ENCODE data around the gene GYS2. TPM values are rescaled to one million over a fixed set of nuclear protein-coding genes. Genes with fewer than 3 reads are reported as not detected.

Gene GYS2
- total RNA-seq, 5 donors from 2014 or later (not counting 1 experiment from before 2014, with no cell fraction given): 0.23 to 0.40 (median 0.28) TPM; not detected in 2

- Mint-ChIP-seq H3K4me1 (no peaks in the 10 kb centered on the region), H3K4me3 (no peak overlapping the region), H3K27ac (no peak overlapping the region), H3K9me3 (peaks cover 0 to 9% (median 4%) of the 10 kb centered on the region in 3 donors), H3K27me3 (peaks cover 13 to 19% of the 10 kb centered on the region in 2 donors), H3K36me3 (no peaks in the 10 kb centered on the region)
- Histone ChIP-seq H3K36me3 (ENCODE audit: control insufficient read depth in 2 of 2, extremely low read depth in 1 of 2, insufficient read depth in 1 of 2, low read length in 1 of 2) (no peaks in the 10 kb centered on the region), H3K27me3 (replicated peaks in 1 of 2; ENCODE audit: control insufficient read depth in 2 of 2, extremely low read depth in 1 of 2, insufficient read depth in 2 of 2, low read length in 1 of 2) (peaks cover 0 to 3% of the 10 kb centered on the region in 2 experiments), H3K9me3 (no peaks in the 10 kb centered on the region), H3K27ac (ENCODE audit: low read length) (no peak overlapping the region), H3K4me1 (ENCODE audit: control insufficient read depth in 1 of 2, extremely low read depth in 1 of 2, insufficient read depth in 2 of 2, low read length in 2 of 2) (no peaks in the 10 kb centered on the region), H3K4me3 (ENCODE audit: control insufficient read depth in 1 of 2, extremely low read depth in 1 of 2, low read length in 1 of 2) (no peak overlapping the region)
- ATAC-seq (replicated peaks in 1 of 4) (no peak), DNase-seq (no peak)
- WGBS (ENCODE audit: insufficient coverage): 77% methylated on average over 3 of the region's 4 CpGs
- CTCF ChIA-PET: no interaction called here
- POLR2A ChIA-PET: no interaction called here
These were observed 21.1 kb downstream of the GYS2 start for GRCh38 chr12:21583587-21583986.

- Mint-ChIP-seq H3K9me3 (peaks cover 0 to 4% (median 4%) of the 10 kb centered on the region in 3 donors), H3K27me3 (peaks cover 14 to 18% of the 10 kb centered on the region in 2 donors), H3K27ac (no peak overlapping the region), H3K36me3 (no peaks in the 10 kb centered on the region), H3K4me1 (no peaks in the 10 kb centered on the region), H3K4me3 (no peak overlapping the region)
- Histone ChIP-seq H3K9me3 (no peaks in the 10 kb centered on the region), H3K4me3 (ENCODE audit: control insufficient read depth in 1 of 2, extremely low read depth in 1 of 2, low read length in 1 of 2) (no peak overlapping the region), H3K27ac (ENCODE audit: low read length) (no peak overlapping the region), H3K36me3 (ENCODE audit: control insufficient read depth in 2 of 2, extremely low read depth in 1 of 2, insufficient read depth in 1 of 2, low read length in 1 of 2) (no peaks in the 10 kb centered on the region), H3K4me1 (ENCODE audit: control insufficient read depth in 1 of 2, extremely low read depth in 1 of 2, insufficient read depth in 2 of 2, low read length in 2 of 2) (no peaks in the 10 kb centered on the region), H3K27me3 (replicated peaks in 1 of 2; ENCODE audit: control insufficient read depth in 2 of 2, extremely low read depth in 1 of 2, insufficient read depth in 2 of 2, low read length in 1 of 2) (peaks cover 0 to 3% of the 10 kb centered on the region in 2 experiments)
- no peak for ATAC-seq (replicated peaks in 1 of 4)
- DNase-seq: no peak
- POLR2A ChIA-PET: interaction anchor here in 1 of 2 donors (0.6 kb wide), 1 partner anchor 45 kb away, joined by 3 read pairs; no protein-coding TSS in a partner anchor
- 100% methylated on average over 1 of the region's 4 CpGs for WGBS (ENCODE audit: insufficient coverage)
- CTCF ChIA-PET: no interaction called here
These were observed 23.7 kb downstream of the GYS2 start for GRCh38 chr12:21580748-21581516.

GRCh38 chr12:21577516-21577915 is 27.1 kb downstream of the GYS2 start:
- no peak overlapping the region for H3K27ac Mint-ChIP-seq
- ChIA-PET CTCF (no interaction called here), POLR2A (no interaction called here)
- Histone ChIP-seq H3K9me3 (no peaks in the 10 kb centered on the region), H3K4me1 (ENCODE audit: control insufficient read depth in 1 of 2, extremely low read depth in 1 of 2, insufficient read depth in 2 of 2, low read length in 2 of 2) (no peaks in the 10 kb centered on the region), H3K4me3 (ENCODE audit: control insufficient read depth in 1 of 2, extremely low read depth in 1 of 2, low read length in 1 of 2) (no peak overlapping the region), H3K27ac (ENCODE audit: low read length) (no peak overlapping the region), H3K27me3 (replicated peaks in 1 of 2; ENCODE audit: control insufficient read depth in 2 of 2, extremely low read depth in 1 of 2, insufficient read depth in 2 of 2, low read length in 1 of 2) (no peaks in the 10 kb centered on the region), H3K36me3 (ENCODE audit: control insufficient read depth in 2 of 2, extremely low read depth in 1 of 2, insufficient read depth in 1 of 2, low read length in 1 of 2) (no peaks in the 10 kb centered on the region)
- H3K4me1 Mint-ChIP-seq: no peaks in the 10 kb centered on the region
- H3K4me3 Mint-ChIP-seq: no peak overlapping the region
- WGBS (ENCODE audit: insufficient coverage): 100% methylated on average over 1 of the region's 1 CpG
- H3K27me3 Mint-ChIP-seq: peaks cover 9 to 12% of the 10 kb centered on the region in 2 donors
- no peaks in the 10 kb centered on the region for H3K36me3 Mint-ChIP-seq
- ATAC-seq (replicated peaks in 1 of 4) (no peak), DNase-seq (no peak)
- peaks cover 0 to 4% (median 0%) of the 10 kb centered on the region in 3 donors for H3K9me3 Mint-ChIP-seq

- H3K36me3 ChIP-seq (ENCODE audit: control insufficient read depth in 2 of 2, extremely low read depth in 1 of 2, insufficient read depth in 1 of 2, low read length in 1 of 2): no peaks in the 10 kb centered on the region
- no peak overlapping the region for H3K27ac Mint-ChIP-seq
- H3K36me3 Mint-ChIP-seq: no peaks in the 10 kb centered on the region
- H3K27me3 ChIP-seq (replicated peaks in 1 of 2; ENCODE audit: control insufficient read depth in 2 of 2, extremely low read depth in 1 of 2, insufficient read depth in 2 of 2, low read length in 1 of 2): no peaks in the 10 kb centered on the region
- H3K27ac ChIP-seq (ENCODE audit: low read length): no peak overlapping the region
- H3K9me3 ChIP-seq: no peaks in the 10 kb centered on the region
- peaks cover 0 to 4% (median 0%) of the 10 kb centered on the region in 3 donors for H3K9me3 Mint-ChIP-seq
- DNase-seq (no peak), ATAC-seq (replicated peaks in 1 of 4) (no peak)
- no peaks in the 10 kb centered on the region for H3K4me1 ChIP-seq (ENCODE audit: control insufficient read depth in 1 of 2, extremely low read depth in 1 of 2, insufficient read depth in 2 of 2, low read length in 2 of 2)
- POLR2A ChIA-PET: interaction anchor here in 1 of 2 donors (0.6 kb wide), 1 partner anchor 221 kb away, joined by 9 read pairs; no protein-coding TSS in a partner anchor
- H3K4me1 Mint-ChIP-seq: no peaks in the 10 kb centered on the region
- H3K4me3 ChIP-seq (ENCODE audit: control insufficient read depth in 1 of 2, extremely low read depth in 1 of 2, low read length in 1 of 2): no peak overlapping the region
- CTCF ChIA-PET: no interaction called here
- H3K27me3 Mint-ChIP-seq: peaks cover 4% of the 10 kb centered on the region in 2 donors
- WGBS (ENCODE audit: insufficient coverage): no CpG with 5 or more reads among the region's 2 CpGs
- no peak overlapping the region for H3K4me3 Mint-ChIP-seq
These were observed 28.2 kb downstream of the GYS2 start for GRCh38 chr12:21576431-21576830.

- H3K4me3 Mint-ChIP-seq: no peak overlapping the region
- no peaks in the 10 kb centered on the region for H3K36me3 Mint-ChIP-seq
- H3K4me1 ChIP-seq (ENCODE audit: control insufficient read depth in 1 of 2, extremely low read depth in 1 of 2, insufficient read depth in 2 of 2, low read length in 2 of 2): no peaks in the 10 kb centered on the region
- POLR2A ChIA-PET: no interaction called here
- ATAC-seq (replicated peaks in 1 of 4) (no peak), DNase-seq (no peak)
- H3K27ac ChIP-seq (ENCODE audit: low read length): no peak overlapping the region
- H3K36me3 ChIP-seq (ENCODE audit: control insufficient read depth in 2 of 2, extremely low read depth in 1 of 2, insufficient read depth in 1 of 2, low read length in 1 of 2): no peaks in the 10 kb centered on the region
- no peaks in the 10 kb centered on the region for H3K27me3 ChIP-seq (replicated peaks in 1 of 2; ENCODE audit: control insufficient read depth in 2 of 2, extremely low read depth in 1 of 2, insufficient read depth in 2 of 2, low read length in 1 of 2)
- no peaks in the 10 kb centered on the region for H3K4me1 Mint-ChIP-seq
- CTCF ChIA-PET: no interaction called here
- no peaks in the 10 kb centered on the region for H3K9me3 Mint-ChIP-seq
- no peak overlapping the region for H3K4me3 ChIP-seq (ENCODE audit: control insufficient read depth in 1 of 2, extremely low read depth in 1 of 2, low read length in 1 of 2)
- H3K9me3 ChIP-seq: no peaks in the 10 kb centered on the region
- H3K27me3 Mint-ChIP-seq: peaks cover 0 to 1% of the 10 kb centered on the region in 2 donors
- WGBS (ENCODE audit: insufficient coverage): no CpG with 5 or more reads among the region's 4 CpGs
- H3K27ac Mint-ChIP-seq: no peak overlapping the region
These were observed 30.8 kb downstream of the GYS2 start for GRCh38 chr12:21573733-21574358.

GRCh38 chr12:21571046-21571445 is 33.6 kb downstream of the GYS2 start:
- Mint-ChIP-seq H3K36me3 (peaks cover 3% of the 10 kb centered on the region), H3K9me3 (no peaks in the 10 kb centered on the region), H3K4me3 (no peak overlapping the region), H3K27ac (no peak overlapping the region), H3K4me1 (no peaks in the 10 kb centered on the region), H3K27me3 (no peaks in the 10 kb centered on the region)
- DNase-seq (no peak), ATAC-seq (replicated peaks in 1 of 4) (no peak)
- Histone ChIP-seq H3K27ac (ENCODE audit: low read length) (no peak overlapping the region), H3K9me3 (no peaks in the 10 kb centered on the region), H3K4me3 (ENCODE audit: control insufficient read depth in 1 of 2, extremely low read depth in 1 of 2, low read length in 1 of 2) (no peak overlapping the region), H3K27me3 (replicated peaks in 1 of 2; ENCODE audit: control insufficient read depth in 2 of 2, extremely low read depth in 1 of 2, insufficient read depth in 2 of 2, low read length in 1 of 2) (no peaks in the 10 kb centered on the region), H3K36me3 (ENCODE audit: control insufficient read depth in 2 of 2, extremely low read depth in 1 of 2, insufficient read depth in 1 of 2, low read length in 1 of 2) (no peaks in the 10 kb centered on the region), H3K4me1 (ENCODE audit: control insufficient read depth in 1 of 2, extremely low read depth in 1 of 2, insufficient read depth in 2 of 2, low read length in 2 of 2) (no peaks in the 10 kb centered on the region)
- ChIA-PET POLR2A (no interaction called here), CTCF (interaction anchor here in 1 of 2 donors (0.6 to 0.7 kb wide), 2 partner anchors 88 to 109 kb away, joined by 3 to 4 read pairs; no protein-coding TSS in a partner anchor)
- 100% methylated on average over 2 of the region's 5 CpGs for WGBS (ENCODE audit: insufficient coverage)
